H9 (cell line): ENCODE data around the gene CSRP1. TPM values are rescaled to one million over a fixed set of nuclear protein-coding genes. Genes with fewer than 3 reads are reported as not detected.

Experiments
- DNase-seq: peaks from one replicate; pipeline ENCODE4 v3.0.0-alpha.2; 2017
- H2AFZ ChIP-seq: one replicate; pipeline ENCODE4 v1.6.1; 2013; ENCODE audit warnings: mild to moderate bottlenecking, low read length, control low read depth, moderate library complexity
- H2AK5ac ChIP-seq: 2 replicates; pipeline ENCODE4 v1.6.1; 2013; ENCODE audit warnings: low read length, control low read depth, mixed read lengths; ENCODE audit not compliant: insufficient read length
- H2BK120ac ChIP-seq: one replicate; pipeline ENCODE4 v1.6.1; 2013; ENCODE audit warnings: low read depth, mild to moderate bottlenecking, low read length, control low read depth, inconsistent platforms; ENCODE audit not compliant: poor library complexity, severe bottlenecking
- H2BK12ac ChIP-seq: 2 replicates; pipeline ENCODE4 v1.6.1; 2013; ENCODE audit warnings: low read length, control low read depth, mixed read lengths, low read depth; ENCODE audit not compliant: insufficient read length
- H2BK15ac ChIP-seq: 2 replicates; pipeline ENCODE4 v1.6.1; 2013; ENCODE audit warnings: low read depth, low read length, control low read depth
- H2BK20ac ChIP-seq: one replicate; pipeline ENCODE4 v1.6.1; 2013; ENCODE audit warnings: low read depth, mild to moderate bottlenecking, low read length, control low read depth, inconsistent platforms; ENCODE audit not compliant: poor library complexity, severe bottlenecking
- H2BK5ac ChIP-seq: 2 replicates; pipeline ENCODE4 v1.6.1; 2013; ENCODE audit warnings: low read length, control low read depth, mixed read lengths; ENCODE audit not compliant: insufficient read length
- H3K14ac ChIP-seq: 2 replicates; pipeline ENCODE4 v1.6.1; 2013; ENCODE audit warnings: low read length, control low read depth; ENCODE audit not compliant: insufficient read depth
- H3K18ac ChIP-seq: 2 replicates; pipeline ENCODE4 v1.6.1; 2013; ENCODE audit warnings: low read depth, mild to moderate bottlenecking, mixed read lengths, low read length, control low read depth; ENCODE audit not compliant: insufficient read length
- H3K23ac ChIP-seq: 2 replicates; pipeline ENCODE4 v1.6.1; 2013; ENCODE audit warnings: low read length, control low read depth, mixed read lengths, low read depth; ENCODE audit not compliant: insufficient read length
- H3K23me2 ChIP-seq: 2 replicates; pipeline ENCODE4 v1.6.1; 2013; ENCODE audit warnings: low read depth, mild to moderate bottlenecking, mixed read lengths, low read length, control low read depth; ENCODE audit not compliant: insufficient read length, poor library complexity, severe bottlenecking
- H3K27ac ChIP-seq: 2 replicates; pipeline ENCODE4 v1.5.1; 2013; ENCODE audit warnings: low read length, control low read depth, mixed read lengths, low read depth; ENCODE audit not compliant: insufficient read length
- H3K27me3 ChIP-seq: 2 replicates; pipeline ENCODE4 v1.6.1; 2013; ENCODE audit warnings: low read length, control low read depth, inconsistent platforms; ENCODE audit not compliant: insufficient read depth
- H3K4ac ChIP-seq: 2 replicates; pipeline ENCODE4 v1.6.1; 2013; ENCODE audit warnings: low read depth, mild to moderate bottlenecking, control low read depth, inconsistent platforms, low read length, moderate library complexity
- H3K4me1 ChIP-seq: 2 replicates; pipeline ENCODE4 v1.6.1; 2013; ENCODE audit warnings: low read length, control low read depth, inconsistent platforms; ENCODE audit not compliant: insufficient read depth
- H3K4me2 ChIP-seq: 2 replicates; pipeline ENCODE4 v1.6.1; 2013; ENCODE audit warnings: low read length, control low read depth, mixed read lengths; ENCODE audit not compliant: insufficient read length, insufficient read depth
- H3K56ac ChIP-seq: 2 replicates; pipeline ENCODE4 v1.6.1; 2013; ENCODE audit warnings: low read depth, mild to moderate bottlenecking, mixed read lengths, low read length, control low read depth; ENCODE audit not compliant: insufficient read length
- H3K79me1 ChIP-seq: 2 replicates; pipeline ENCODE4 v1.6.1; 2013; ENCODE audit warnings: low read depth, mild to moderate bottlenecking, moderate library complexity, low read length, control low read depth, inconsistent platforms; ENCODE audit not compliant: insufficient read depth, poor library complexity, severe bottlenecking
- H3K79me2 ChIP-seq: 2 replicates; pipeline ENCODE4 v1.6.1; 2013; ENCODE audit warnings: low read length, control low read depth, inconsistent platforms; ENCODE audit not compliant: insufficient read depth
- H3K9ac ChIP-seq: 2 replicates; pipeline ENCODE4 v1.6.1; 2013; ENCODE audit warnings: low read length, control low read depth, mixed read lengths; ENCODE audit not compliant: insufficient read length; ENCODE audit errors: extremely low read depth
- H3K9me3 ChIP-seq: one replicate; pipeline ENCODE4 v1.6.1; 2013; ENCODE audit warnings: low read depth, low read length, inconsistent platforms; ENCODE audit not compliant: control insufficient read depth
- H3T11ph ChIP-seq: one replicate; pipeline ENCODE4 v1.6.1; 2013; ENCODE audit warnings: mild to moderate bottlenecking, low read length, control low read depth, inconsistent platforms
- H4K20me1 ChIP-seq: one replicate; pipeline ENCODE4 v1.6.1; 2013; ENCODE audit not compliant: control insufficient read depth, insufficient read length, insufficient read depth
- H4K5ac ChIP-seq: 2 replicates; pipeline ENCODE4 v1.6.1; 2013; ENCODE audit warnings: low read depth, mild to moderate bottlenecking, mixed read lengths, low read length, control low read depth; ENCODE audit not compliant: insufficient read length
- H4K8ac ChIP-seq: replicated peaks from 2 replicates; pipeline ENCODE4 v1.6.1; 2013; ENCODE audit warnings: low read length, control low read depth, mixed read lengths, low read depth; ENCODE audit not compliant: insufficient read length
- H4K91ac ChIP-seq: 2 replicates; pipeline ENCODE4 v1.6.1; 2013; ENCODE audit warnings: low read depth, mild to moderate bottlenecking, moderate library complexity, mixed read lengths, low read length, control low read depth; ENCODE audit not compliant: insufficient read length
- H3K27ac Mint-ChIP-seq, 3 experiments: 2 replicates in 2 of 3; 3 replicates in 1 of 3; pipeline ENCODE4 v1.8.0; 2020 to 2021; ENCODE audit warnings: mixed read lengths in 3 of 3, mild to moderate bottlenecking in 1 of 3, moderate library complexity in 1 of 3
- H3K27me3 Mint-ChIP-seq: 2 replicates; pipeline ENCODE4 v1.8.0; 2021; ENCODE audit warnings: low read depth, mild to moderate bottlenecking, moderate library complexity, mixed read lengths
- H3K36me3 Mint-ChIP-seq, 3 experiments: 2 replicates in 2 of 3; 3 replicates in 1 of 3; pipeline ENCODE4 v1.8.0; 2020 to 2021; ENCODE audit warnings: low read depth in 3 of 3, mixed read lengths in 3 of 3; ENCODE audit not compliant: insufficient read depth in 1 of 3
- H3K4me1 Mint-ChIP-seq, 2 experiments: 2 replicates each; pipeline ENCODE4 v1.8.0; 2020; ENCODE audit warnings: mixed read lengths in 2 of 2
- H3K4me3 Mint-ChIP-seq, 2 experiments: 2 replicates in 1 of 2; 3 replicates in 1 of 2; pipeline ENCODE4 v1.8.0; 2020 to 2021; ENCODE audit warnings: mild to moderate bottlenecking in 2 of 2, mixed read lengths in 2 of 2, moderate library complexity in 1 of 2
- H3K9me3 Mint-ChIP-seq, 2 experiments: 2 replicates in 1 of 2; 3 replicates in 1 of 2; pipeline ENCODE4 v1.8.0; 2020; ENCODE audit warnings: mild to moderate bottlenecking in 2 of 2, mixed read lengths in 2 of 2, moderate library complexity in 1 of 2
- WGBS: extraction: QIAGEN DNeasy Blood & Tissue Kit; methylation state at CpG from one replicate; pipeline ENCODE4 v1.1.7; 2013; ENCODE audit warnings: missing lambda C conversion rate, low lambda C conversion rate, mixed read lengths; ENCODE audit not compliant: insufficient read length; ENCODE audit errors: extremely low coverage; 5-methylcytosine and 5-hydroxymethylcytosine counted together
- long read RNA-seq: library from polyadenylated mRNA; unstranded; transcript quantifications from one replicate; pipeline ENCODE4 v2.0.0, GENCODE V29; 2020
- total RNA-seq: library from RNA; stranded (reverse); gene quantifications from 2 replicates; pipeline ENCODE4 v1.2.1, GENCODE V29; 2021
- TF ChIP-seq, protein P1 (sequence below): fragments of 200-600 bp; sonication (generic); conservative IDR thresholded peaks from 3 replicates; pipeline ENCODE4 v1.8.0; 2021; ENCODE audit warnings: antibody characterized with exemption, mild to moderate bottlenecking

The CSRP1 gene
- 0.44 TPM in 2 replicates for total RNA-seq
- long read RNA-seq, partial matches to known transcripts = 0 of 1 reads
- long read RNA-seq, other reads (novel, unspliced or antisense) = 1 of 1 reads

GRCh38 chr1:201506557-201507359, at the start of gene CSRP1:
TSS of gene CSRP1 (minus strand) at chr1:201507123. CDS start at chr1:201496303, 10,820 bp downstream.
- TF ChIP-seq, protein P1, sequence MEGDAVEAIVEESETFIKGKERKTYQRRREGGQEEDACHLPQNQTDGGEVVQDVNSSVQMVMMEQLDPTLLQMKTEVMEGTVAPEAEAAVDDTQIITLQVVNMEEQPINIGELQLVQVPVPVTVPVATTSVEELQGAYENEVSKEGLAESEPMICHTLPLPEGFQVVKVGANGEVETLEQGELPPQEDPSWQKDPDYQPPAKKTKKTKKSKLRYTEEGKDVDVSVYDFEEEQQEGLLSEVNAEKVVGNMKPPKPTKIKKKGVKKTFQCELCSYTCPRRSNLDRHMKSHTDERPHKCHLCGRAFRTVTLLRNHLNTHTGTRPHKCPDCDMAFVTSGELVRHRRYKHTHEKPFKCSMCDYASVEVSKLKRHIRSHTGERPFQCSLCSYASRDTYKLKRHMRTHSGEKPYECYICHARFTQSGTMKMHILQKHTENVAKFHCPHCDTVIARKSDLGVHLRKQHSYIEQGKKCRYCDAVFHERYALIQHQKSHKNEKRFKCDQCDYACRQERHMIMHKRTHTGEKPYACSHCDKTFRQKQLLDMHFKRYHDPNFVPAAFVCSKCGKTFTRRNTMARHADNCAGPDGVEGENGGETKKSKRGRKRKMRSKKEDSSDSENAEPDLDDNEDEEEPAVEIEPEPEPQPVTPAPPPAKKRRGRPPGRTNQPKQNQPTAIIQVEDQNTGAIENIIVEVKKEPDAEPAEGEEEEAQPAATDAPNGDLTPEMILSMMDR = no peak
- Histone ChIP-seq H2BK12ac (no peak within 1 kb of the TSS), H3K4me2 (peak within 1 kb of the TSS; percentile 52), H2AK5ac (no peak within 1 kb of the TSS), H2BK5ac (no peak within 1 kb of the TSS), H3K4ac (no peak within 1 kb of the TSS; the same call in 1 of the 2 replicates), H3K14ac (peak within 1 kb of the TSS; percentile 74), H3K23me2 (peaks cover 8% of the 10 kb centered on the region), H4K8ac (no peak within 1 kb of the TSS), H2AFZ (no peak within 1 kb of the TSS), H2BK20ac (no peak within 1 kb of the TSS), H2BK120ac (no peak within 1 kb of the TSS), H3K9me3 (no peaks in the 10 kb centered on the region), H3K23ac (no peak within 1 kb of the TSS), H3K56ac (no peak within 1 kb of the TSS), H3K79me2 (no peaks in the 10 kb centered on the region), H2BK15ac (no peak within 1 kb of the TSS; the same call in 1 of the 2 replicates), H4K20me1 (no peaks in the 10 kb centered on the region), H4K91ac (no peak within 1 kb of the TSS), H3T11ph (no peak within 1 kb of the TSS), H3K27ac (no peak within 1 kb of the TSS), H3K79me1 (no peaks in the 10 kb centered on the region), H3K4me1 (peaks cover 2% of the 10 kb centered on the region; the same call in 1 of the 2 replicates), H3K9ac (peak within 1 kb of the TSS; percentile 16), H3K18ac (peak within 1 kb of the TSS; percentile 23), H3K27me3 (peaks cover 4% of the 10 kb centered on the region; the same call in 1 of the 2 replicates), H4K5ac (no peak within 1 kb of the TSS)
- no peaks in the 10 kb centered on the region for H3K9me3 Mint-ChIP-seq
- H3K36me3 Mint-ChIP-seq = no peaks in the 10 kb centered on the region
- peak; percentile 48 for DNase-seq
- H3K27me3 Mint-ChIP-seq = peaks cover 2% of the 10 kb centered on the region; the same call in 1 of the 2 replicates
- peaks cover 33 to 41% of the 10 kb centered on the region in 2 experiments for H3K4me1 Mint-ChIP-seq
- WGBS = no CpG with 5 or more reads among the region's 71 CpGs
- H3K27ac Mint-ChIP-seq = peak within 1 kb of the TSS in 2 of 3 experiments; percentile 85 to 91; a peak in 1 of 7 replicates
- no peak within 1 kb of the TSS; a peak in 1 of 5 replicates for H3K4me3 Mint-ChIP-seq
